Prostate gland (tissue), 2 donors: ENCODE results near the gene AIFM1. TPM values are rescaled to one million over a fixed set of nuclear protein-coding genes. Genes with fewer than 3 reads are reported as not detected.

ENCODE experiments used
- DNase-seq: peaks from one replicate; pipeline ENCODE4 v3.0.0-alpha.2; 2019; ENCODE audit warnings: low spot score
- H3K27ac ChIP-seq, 2 donors: fragments of 200-600 bp; sonication (generic); 2 replicates each; pipeline ENCODE4 v1.5.1; 2017 to 2019
- H3K27me3 ChIP-seq: fragments of 200-600 bp; sonication (generic); replicated peaks from 2 replicates; pipeline ENCODE4 v1.5.1; 2019; ENCODE audit not compliant: insufficient read depth
- H3K36me3 ChIP-seq, 2 donors: fragments of 200-600 bp; sonication (generic); 1 replicate in 1 of 2; 2 replicates in 1 of 2; pipeline versions ENCODE4 v1.5.1 to v1.8.1; 2017 to 2019
- H3K4me1 ChIP-seq: fragments of 200-600 bp; sonication (generic); replicated peaks from 2 replicates; pipeline ENCODE4 v1.5.1; 2019
- H3K4me3 ChIP-seq, 2 donors: fragments of 200-600 bp; sonication (generic); 2 replicates each; pipeline ENCODE4 v1.5.1; 2017 to 2019
- H3K9me3 ChIP-seq: fragments of 200-600 bp; sonication (generic); 2 replicates; pipeline ENCODE4 v1.5.1; 2017
- CTCF ChIP-seq, 4 experiments: fragments of 200-600 bp in 2 of 4; fragments of 450-650 bp in 2 of 4; sonication (generic) in 2 of 4; IDR thresholded peaks; 1 replicate in 3 of 4; 2 replicates in 1 of 4; pipeline ENCODE4 v1.5.1; 2016 to 2019; ENCODE audit warnings: antibody characterized with exemption in 4 of 4, mild to moderate bottlenecking in 2 of 4, moderate library complexity in 2 of 4
- POLR2A ChIP-seq: fragments of 450-650 bp; IDR thresholded peaks from one replicate; pipeline ENCODE4 v1.6.1; 2016; ENCODE audit warnings: antibody characterized with exemption, mild to moderate bottlenecking
- POLR2AphosphoS5 ChIP-seq: sonication (generic); formaldehyde crosslinking; IDR thresholded peaks from one replicate; pipeline ENCODE4 v1.6.1; 2017; ENCODE audit warnings: antibody characterized with exemption
- WGBS: methylation state at CpG from one replicate; pipeline ENCODE4 v1.1.5; 2018; 5-methylcytosine and 5-hydroxymethylcytosine counted together
- intact Hi-C: fragments of 100-400 bp; cut with DNase I; formaldehyde crosslinking; loops from one replicate; pipeline ENCODE4 v1.14.2; 2022
- total RNA-seq, 2 donors: library from RNA; depleted of rRNA; stranded (reverse); fragments of >200 nt; gene quantifications; one replicate each; pipeline ENCODE4 v1.1.0, GENCODE V29; 2016

AIFM1 gene
- total RNA-seq, 2 donors from 2014 or later, result 21.8 to 32.2 TPM

DNA sequence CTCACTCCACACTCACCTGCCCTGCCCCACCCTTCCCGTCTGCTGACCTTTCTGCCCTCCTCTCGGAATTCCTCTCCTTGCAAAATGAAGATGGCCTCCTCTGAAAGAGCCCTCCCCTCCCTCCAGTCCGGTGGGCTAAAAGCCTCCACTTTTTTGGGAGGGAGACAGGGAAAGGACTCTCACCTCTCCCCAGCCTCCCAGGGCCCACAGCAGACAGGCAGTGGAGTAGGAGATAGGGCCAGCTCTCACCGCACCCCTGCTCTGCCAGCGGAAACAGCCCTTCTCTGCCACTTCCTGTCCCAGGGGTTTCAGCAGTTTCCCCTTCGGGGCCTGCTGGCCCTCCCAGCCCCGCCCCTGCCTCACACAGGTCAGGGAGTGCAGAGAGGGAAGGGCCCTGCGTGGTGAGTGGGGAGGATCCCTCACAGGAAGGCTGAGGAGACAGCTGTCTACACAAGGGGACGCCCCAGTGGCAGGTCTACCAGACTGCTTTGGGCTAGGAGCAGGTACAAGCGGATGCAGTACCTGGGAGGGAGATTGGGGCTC lies 73.6 kb downstream of the AIFM1 start:
- no peak for DNase-seq
- H3K27ac ChIP-seq, result no peak overlapping the region

GRCh38 chrX:130090364-130090763 lies 75.3 kb downstream of the AIFM1 start:
- DNase-seq, result no peak
- no peak for TF ChIP-seq POLR2AphosphoS5
- TF ChIP-seq CTCF (IDR thresholded peaks at IDR 0.05), result no peak
- no peak for TF ChIP-seq POLR2A
- H3K4me1 ChIP-seq, result no peaks in the 10 kb centered on the region
- H3K4me3 ChIP-seq, result no peak overlapping the region
- H3K9me3 ChIP-seq, result no peaks in the 10 kb centered on the region
- no peaks in the 10 kb centered on the region for H3K36me3 ChIP-seq
- intact Hi-C loops, result no loop called here
- no peak overlapping the region for H3K27ac ChIP-seq
- WGBS, result 88% methylated on average over 3 of the region's 3 CpGs
- H3K27me3 ChIP-seq, result no peaks in the 10 kb centered on the region

More for the DNA sequence above, 73.6 kb downstream of the AIFM1 start:
- intact Hi-C loops, result no loop called here
- Histone ChIP-seq H3K36me3 (no peaks in the 10 kb centered on the region), H3K27me3 (no peaks in the 10 kb centered on the region), H3K4me3 (no peak overlapping the region), H3K4me1 (no peaks in the 10 kb centered on the region), H3K9me3 (no peaks in the 10 kb centered on the region)
- WGBS, result 71% methylated on average over 10 of the region's 10 CpGs
- TF ChIP-seq POLR2A (no peak), POLR2AphosphoS5 (no peak), CTCF (IDR thresholded peaks at IDR 0.05) (no peak)

GRCh38 chrX:130086447-130087206 lies 79.0 kb downstream of the AIFM1 start:
- no peaks in the 10 kb centered on the region for H3K4me1 ChIP-seq
- no peak for TF ChIP-seq POLR2AphosphoS5
- TF ChIP-seq CTCF (IDR thresholded peaks at IDR 0.05), result no peak
- TF ChIP-seq POLR2A, result no peak
- no peak overlapping the region for H3K4me3 ChIP-seq
- H3K27me3 ChIP-seq, result no peaks in the 10 kb centered on the region
- DNase-seq, result no peak
- no peaks in the 10 kb centered on the region for H3K9me3 ChIP-seq
- H3K27ac ChIP-seq, result no peak overlapping the region
- no peaks in the 10 kb centered on the region for H3K36me3 ChIP-seq
- 62% methylated on average over 8 of the region's 13 CpGs for WGBS
- intact Hi-C loops, result no loop called here

- WGBS, result 72% methylated on average over 11 of the region's 11 CpGs
- H3K4me1 ChIP-seq, result no peaks in the 10 kb centered on the region
- no peak for TF ChIP-seq CTCF (IDR thresholded peaks at IDR 0.05)
- no peak for TF ChIP-seq POLR2A
- no peak for TF ChIP-seq POLR2AphosphoS5
Measured at GRCh38 chrX:130085551-130086446, 79.8 kb downstream of the AIFM1 start.

More at GRCh38 chrX:130085551-130086446, 79.8 kb downstream of the AIFM1 start:
- no peak overlapping the region for H3K27ac ChIP-seq
- H3K4me3 ChIP-seq, result no peak overlapping the region
- intact Hi-C loops, result no loop called here
- DNase-seq, result no peak
- no peaks in the 10 kb centered on the region for H3K9me3 ChIP-seq
- H3K27me3 ChIP-seq, result no peaks in the 10 kb centered on the region
- no peaks in the 10 kb centered on the region for H3K36me3 ChIP-seq
